GM10248 (cell line): ENCODE data around the gene RLF.
"Not testable (repeated sequence)": the region's sequence is repeated elsewhere in the genome, so short reads cannot be mapped to it uniquely, and the experiment has no call there.

ENCODE experiments used
- CTCF ChIA-PET: fragments of 300-600 bp; sonication (Branson Sonifier 250); formaldehyde crosslinking; extraction: SDS; loops from one replicate; lab custom pipeline; 2021; ENCODE audit warnings: antibody characterized with exemption; lab: Yijun Ruan, JAX
- POLR2A ChIA-PET: fragments of 350-650 bp; sonication (Branson Sonifier 250); formaldehyde crosslinking; extraction: SDS; loops from one replicate; lab custom pipeline; 2020; ENCODE audit warnings: antibody characterized with exemption; lab: Yijun Ruan, JAX
- DNase-seq: peaks from one replicate; pipeline ENCODE4 v3.0.0; 2012; ENCODE audit errors: extremely low spot score
- CTCF ChIP-seq: IDR thresholded peaks from 2 replicates; pipeline ENCODE4 v1.5.1; 2012; ENCODE audit warnings: mild to moderate bottlenecking, low read depth; ENCODE audit errors: extremely low read depth, missing control alignments, control extremely low read depth

The RLF gene

DNA sequence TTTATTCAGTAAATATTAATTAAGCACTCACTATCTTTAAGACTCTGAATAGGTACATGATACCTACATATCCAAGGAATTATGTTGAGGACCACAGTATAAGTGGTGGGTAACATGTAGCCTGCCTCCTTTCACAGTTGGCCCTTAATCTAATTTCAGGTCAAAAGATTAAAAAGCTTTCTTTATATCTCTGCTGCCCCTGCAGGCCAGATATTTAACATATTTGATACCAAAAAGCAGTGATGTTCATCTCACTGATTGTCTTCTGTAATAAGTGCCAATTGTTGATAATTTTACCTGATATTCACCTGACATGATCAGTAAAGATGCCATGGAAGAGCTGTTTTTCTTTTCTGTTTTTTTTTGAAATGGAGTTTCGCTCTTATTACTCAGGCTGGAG is 36.5 kb downstream of the RLF start:
- CTCF ChIA-PET: interaction anchor here (1.1 to 1.7 kb wide), 4 partner anchors 9 to 45 kb away, joined by 3 to 7 read pairs (median 4); no protein-coding TSS in a partner anchor
- no peak for DNase-seq
- TF ChIP-seq CTCF: no peak
- POLR2A ChIA-PET: no interaction called here

GRCh38 chr1:40199126-40199525 is 37.9 kb downstream of the RLF start:
- CTCF ChIA-PET: interaction anchor here (0.6 to 1.5 kb wide), 3 partner anchors 12 to 116 kb away, joined by 3 to 4 read pairs (median 3); no protein-coding TSS in a partner anchor
- POLR2A ChIA-PET: no interaction called here
- no peak for DNase-seq
- no peak for TF ChIP-seq CTCF

DNA sequence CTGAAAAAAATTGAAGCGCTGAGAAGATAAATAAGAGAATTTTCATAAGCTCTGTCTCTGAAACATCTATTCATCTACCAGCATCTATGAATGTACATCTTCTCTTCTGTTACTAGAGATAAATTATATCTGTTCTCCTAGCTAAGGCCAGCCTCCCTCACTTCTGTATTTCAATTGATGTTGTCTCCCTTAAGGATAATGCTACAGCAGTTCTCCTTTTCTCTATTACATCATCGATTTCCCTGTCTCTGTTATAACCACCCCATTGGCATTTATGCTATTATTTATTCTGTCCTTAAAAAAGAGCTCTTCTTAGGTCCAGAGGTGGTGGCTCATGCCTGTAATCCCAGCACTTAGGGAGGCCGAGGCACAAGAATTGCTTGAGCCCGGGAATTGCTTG is 43.7 kb downstream of the RLF start:
- DNase-seq: no peak
- no peak for TF ChIP-seq CTCF
- POLR2A ChIA-PET: no interaction called here
- CTCF ChIA-PET: interaction anchor here (0.9 to 1.8 kb wide), 4 partner anchors 14 to 134 kb away, joined by 3 to 6 read pairs (median 4); no protein-coding TSS in a partner anchor

DNA sequence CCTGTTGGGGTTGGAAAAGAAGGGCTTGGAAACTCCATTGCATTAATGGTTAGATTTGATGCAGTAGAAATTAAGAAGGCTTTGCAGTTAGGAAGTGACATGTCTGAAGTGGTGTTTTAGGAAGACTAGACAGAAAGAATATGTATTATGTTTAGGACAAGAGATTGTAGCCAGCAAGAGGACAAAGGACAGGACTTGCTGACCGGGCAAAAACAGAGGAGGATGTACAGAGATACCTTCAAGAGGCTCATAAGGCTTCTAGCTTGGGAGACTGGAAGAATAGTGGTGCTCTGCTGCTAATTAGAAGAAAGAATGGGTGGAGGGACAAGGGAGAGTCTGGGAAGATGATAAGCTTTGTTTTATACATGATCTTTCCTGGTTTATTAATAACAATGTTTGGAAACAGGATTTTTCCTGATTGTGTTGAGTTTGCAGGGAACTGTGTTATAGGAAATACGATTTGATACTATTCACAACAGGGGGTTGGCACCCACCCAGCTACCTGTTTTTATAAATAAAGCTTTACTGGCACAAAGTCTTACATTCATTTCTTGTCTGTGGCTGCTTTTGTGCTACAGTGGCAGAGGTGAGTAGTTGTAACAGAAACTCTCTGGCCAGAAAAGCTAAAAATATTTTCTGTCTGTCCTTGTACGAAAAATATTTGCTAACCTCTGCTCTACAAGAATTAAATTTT is 49.5 kb downstream of the RLF start:
- DNase-seq: no peak
- no peak for TF ChIP-seq CTCF
- ChIA-PET POLR2A (interaction anchor here (0.6 kb wide), 2 partner anchors 18 to 57 kb away, joined by 3 to 4 read pairs; no protein-coding TSS in a partner anchor), CTCF (interaction anchor here (0.8 to 2.1 kb wide), 7 partner anchors 12 to 128 kb away, joined by 3 to 10 read pairs (median 3); no protein-coding TSS in a partner anchor)

- no peak for DNase-seq
- no peak for TF ChIP-seq CTCF
- ChIA-PET POLR2A (interaction anchor here (0.6 kb wide), 1 partner anchor 11 kb away, joined by 7 read pairs; no protein-coding TSS in a partner anchor), CTCF (interaction anchor here (1.1 to 1.8 kb wide), 4 partner anchors 11 to 75 kb away, joined by 3 to 5 read pairs (median 4); no protein-coding TSS in a partner anchor)
Measured at GRCh38 chr1:40218333-40218732, 57.1 kb downstream of the RLF start.

DNA sequence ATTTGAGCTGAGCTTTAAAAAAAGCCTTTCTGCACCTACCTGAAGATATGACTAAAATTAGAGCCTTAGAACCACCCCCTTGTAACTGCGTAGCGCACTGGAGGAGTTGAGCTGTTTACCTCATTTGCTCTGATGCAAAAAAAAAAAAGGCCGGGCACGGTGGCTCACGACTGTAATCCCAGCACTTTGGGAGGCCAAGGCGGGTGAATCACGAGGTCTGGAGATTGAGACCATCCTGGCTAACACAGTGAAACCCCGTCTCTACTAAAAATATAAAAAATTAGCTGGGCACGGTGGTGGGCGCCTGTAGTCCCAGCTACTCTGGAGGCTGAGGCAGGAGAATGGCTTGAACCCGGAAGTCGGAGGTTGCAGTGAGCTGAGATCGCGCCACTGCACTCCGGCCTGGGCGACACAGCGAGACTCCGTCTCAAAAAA is 60.3 kb downstream of the RLF start:
- not testable (repeated sequence) for DNase-seq
- ChIA-PET POLR2A (interaction anchor here (0.5 kb wide), 1 partner anchor 40 kb away, joined by 3 read pairs; no protein-coding TSS in a partner anchor), CTCF (interaction anchor here (1.3 to 1.6 kb wide), 2 partner anchors 14 to 95 kb away, joined by 3 read pairs; no protein-coding TSS in a partner anchor)
